NB4 (cell line): ENCODE data around the gene DDX3X.

Source experiments
- DNase-seq: peaks from one replicate; pipeline ENCODE4 v3.0.0; 2010; ENCODE audit warnings: low read depth
- H3K4me3 ChIP-seq: one replicate; pipeline ENCODE4 v1.5.1; 2011; ENCODE audit warnings: mild to moderate bottlenecking, low read depth, low read length, moderate library complexity
- CTCF ChIP-seq: IDR thresholded peaks from one replicate; pipeline ENCODE4 v1.5.1; 2012; ENCODE audit warnings: low read depth, low read length
- MYC ChIP-seq: IDR thresholded peaks from 2 replicates; pipeline ENCODE4 v1.6.1; 2011; ENCODE audit warnings: low read depth, low read length
- POLR2A ChIP-seq: IDR thresholded peaks from 2 replicates; pipeline ENCODE4 v1.6.1; 2011; ENCODE audit warnings: mild to moderate bottlenecking; ENCODE audit not compliant: insufficient read length; ENCODE audit errors: extremely low read depth
- TF ChIP-seq, protein P1 (sequence below): IDR thresholded peaks from 2 replicates; pipeline ENCODE4 v1.6.1; 2011; ENCODE audit warnings: low read depth, low read length

DDX3X gene

GRCh38 chrX:41336447-41336846 is 2.5 kb downstream of the DDX3X start:
- DNase-seq, result no peak
- no peak for TF ChIP-seq POLR2A
- no peak for TF ChIP-seq CTCF
- TF ChIP-seq MYC, result no peak
- TF ChIP-seq, protein P1, sequence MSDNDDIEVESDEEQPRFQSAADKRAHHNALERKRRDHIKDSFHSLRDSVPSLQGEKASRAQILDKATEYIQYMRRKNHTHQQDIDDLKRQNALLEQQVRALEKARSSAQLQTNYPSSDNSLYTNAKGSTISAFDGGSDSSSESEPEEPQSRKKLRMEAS, result no peak
- H3K4me3 ChIP-seq, result peak overlapping the region; percentile 90

DNA sequence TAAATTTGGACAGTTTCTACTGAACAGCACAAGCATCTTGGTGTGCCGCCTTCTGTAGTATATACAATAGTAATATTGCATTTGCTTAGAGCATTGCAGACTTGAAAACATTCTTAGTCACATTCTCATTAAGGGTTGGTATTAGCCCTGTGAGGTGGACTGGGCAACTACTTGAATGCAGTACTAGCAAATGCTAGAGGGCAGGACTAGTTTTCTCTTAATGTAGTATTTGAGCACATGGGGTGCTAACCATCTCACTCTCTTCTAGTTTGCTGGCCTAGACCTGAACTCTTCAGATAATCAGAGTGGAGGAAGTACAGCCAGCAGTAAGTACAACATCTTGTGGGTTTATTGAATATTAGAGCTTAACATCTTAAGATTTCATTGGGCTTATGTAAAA is 3.2 kb downstream of the DDX3X start:
- DNase-seq, result peak; percentile 28
- TF ChIP-seq, protein P1, result no peak
- TF ChIP-seq MYC (no peak), POLR2A (no peak), CTCF (no peak)
- peak overlapping the region; percentile 90 for H3K4me3 ChIP-seq

GRCh38 chrX:41338436-41338835 is 4.5 kb downstream of the DDX3X start:
- H3K4me3 ChIP-seq, result peak overlapping the region; percentile 90
- no peak for DNase-seq
- TF ChIP-seq, protein P1, result no peak
- TF ChIP-seq POLR2A (no peak), MYC (no peak), CTCF (no peak)

DNA sequence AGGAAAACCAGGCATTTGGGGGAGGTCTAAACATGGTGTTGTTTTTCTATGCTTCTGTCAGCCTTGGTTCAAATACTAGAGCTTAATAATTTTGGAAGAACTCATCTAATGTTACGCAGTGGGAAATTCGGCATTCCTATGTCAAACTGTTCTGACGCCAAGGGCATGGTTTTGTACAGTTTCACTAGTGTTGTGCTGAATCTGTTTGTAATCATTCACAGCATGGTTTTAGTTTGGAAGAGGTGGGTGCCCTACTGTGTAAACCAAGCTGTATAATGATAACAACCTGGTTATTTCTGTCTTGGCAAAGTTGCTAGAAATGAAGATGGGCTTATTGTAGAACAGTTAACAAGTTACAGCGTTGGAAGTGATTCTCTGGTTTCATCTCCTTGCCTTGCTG is 5.2 kb downstream of the DDX3X start:
- DNase-seq, result no peak
- H3K4me3 ChIP-seq, result peak overlapping the region; percentile 90
- TF ChIP-seq, protein P1, result no peak
- no peak for TF ChIP-seq MYC
- no peak for TF ChIP-seq POLR2A
- TF ChIP-seq CTCF, result no peak

DNA sequence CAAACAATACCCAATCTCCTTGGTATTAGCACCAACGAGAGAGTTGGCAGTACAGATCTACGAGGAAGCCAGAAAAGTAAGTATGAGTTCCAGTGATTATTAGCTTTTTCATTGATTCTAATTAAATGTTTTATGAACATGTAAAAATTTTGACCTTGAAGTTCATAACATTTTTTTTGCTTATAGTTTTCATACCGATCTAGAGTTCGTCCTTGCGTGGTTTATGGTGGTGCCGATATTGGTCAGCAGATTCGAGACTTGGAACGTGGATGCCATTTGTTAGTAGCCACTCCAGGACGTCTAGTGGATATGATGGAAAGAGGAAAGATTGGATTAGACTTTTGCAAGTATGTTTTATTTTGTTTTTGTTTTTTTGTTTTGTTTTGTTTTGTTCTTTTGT is 10.1 kb downstream of the DDX3X start:
- no peak overlapping the region for H3K4me3 ChIP-seq
- TF ChIP-seq MYC (no peak), POLR2A (no peak), CTCF (no peak)
- TF ChIP-seq, protein P1, result no peak
- no peak for DNase-seq

DNA sequence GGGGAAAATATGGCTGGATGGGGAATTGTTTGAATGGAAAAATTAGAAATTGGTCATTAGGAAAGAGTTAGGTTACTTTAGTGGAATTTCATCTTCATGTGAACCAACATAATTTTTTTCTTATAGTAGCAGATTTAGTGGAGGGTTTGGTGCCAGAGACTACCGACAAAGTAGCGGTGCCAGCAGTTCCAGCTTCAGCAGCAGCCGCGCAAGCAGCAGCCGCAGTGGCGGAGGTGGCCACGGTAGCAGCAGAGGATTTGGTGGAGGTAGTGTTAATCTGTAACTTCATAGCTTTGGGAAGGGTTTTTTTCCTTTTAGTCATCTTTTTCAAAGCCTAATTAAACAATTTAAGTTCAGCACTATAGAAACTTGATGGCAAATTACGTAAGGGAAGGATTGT is 13.2 kb downstream of the DDX3X start:
- H3K4me3 ChIP-seq, result no peak overlapping the region
- TF ChIP-seq CTCF (no peak), MYC (no peak), POLR2A (no peak)
- TF ChIP-seq, protein P1, result no peak
- no peak for DNase-seq
